GM18858 (cell line): ENCODE data around the gene AP5M1.
A peak's percentile ranks its signal among the peaks of the same experiment; 100 is the strongest.
"Not testable (repeated sequence)": the region's sequence is repeated elsewhere in the genome, so short reads cannot be mapped to it uniquely, and the experiment has no call there.

Source experiments
- ATAC-seq: cut with Tn5 transposase; IDR thresholded peaks from one replicate; pipeline ENCODE4 v1.9.1; 2021; ENCODE audit not compliant: unreplicated experiment

Gene AP5M1

DNA sequence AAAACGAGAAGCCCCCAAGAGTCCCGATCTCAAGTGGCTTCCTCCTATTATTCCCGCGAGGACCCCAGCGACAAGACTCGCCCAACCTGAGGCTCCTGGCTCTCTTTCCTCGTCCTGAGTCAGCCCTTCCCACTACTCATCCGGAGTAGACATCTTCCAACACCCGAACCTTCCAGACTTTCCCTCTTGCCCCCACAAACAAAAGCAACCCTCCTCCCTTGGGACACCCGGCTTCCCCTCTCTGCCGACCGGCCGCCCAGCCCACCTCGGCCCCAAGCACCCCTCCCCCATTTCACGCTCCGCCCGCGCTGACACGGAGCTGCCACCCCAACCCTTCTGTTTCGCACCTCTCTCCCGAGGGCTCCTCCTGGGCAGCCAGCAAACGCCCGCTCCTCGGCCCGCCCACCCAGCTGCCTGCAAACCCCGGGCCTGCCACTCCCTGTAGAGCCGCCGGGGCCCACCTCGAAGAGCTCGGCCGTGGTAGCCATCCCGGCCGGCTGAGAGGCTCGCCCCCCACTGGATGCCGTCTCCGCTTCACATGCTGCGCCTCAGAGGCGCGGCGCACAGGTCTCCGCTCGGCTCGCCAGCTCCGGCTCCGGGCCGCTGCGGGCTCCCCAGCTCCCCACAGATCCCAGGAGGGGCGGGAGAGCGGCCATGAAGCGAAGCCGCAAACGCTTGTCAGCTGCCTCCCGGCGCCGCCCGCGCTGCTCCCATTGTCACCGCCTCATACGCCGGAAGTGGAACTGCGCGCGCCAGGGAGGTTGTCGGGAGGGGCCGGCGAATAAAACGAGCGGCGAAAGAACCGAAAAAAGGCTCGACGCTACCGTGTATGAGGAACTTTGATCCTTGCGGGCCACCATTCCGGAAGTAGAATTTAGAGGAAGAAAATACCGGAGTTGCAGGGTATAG, at the start of gene AP5M1, which contains the start of gene EXOC5:
AP5M1 (plus strand) TSS at position 811 of the 909 bp plus-strand sequence. CDS start 344 bp downstream, outside the sequence.
EXOC5 (minus strand) TSS at position 745 of the 909 bp plus-strand sequence; CDS start at position 488, 257 bp downstream.
- ATAC-seq: peak; percentile 74

GRCh38 chr14:57221931-57222330, 46.8 kb upstream of the AP5M1 start:
- no peak for ATAC-seq

- ATAC-seq: peak; percentile 56
Measured at GRCh38 chr14:57227083-57227482, 41.7 kb upstream of the AP5M1 start.

- not testable (repeated sequence) for ATAC-seq
Measured at GRCh38 chr14:57228320-57228719, 40.5 kb upstream of the AP5M1 start.

- no peak for ATAC-seq
Measured at GRCh38 chr14:57232006-57232405, 36.8 kb upstream of the AP5M1 start.

- not testable (repeated sequence) for ATAC-seq
Measured at GRCh38 chr14:57240115-57240514, 28.7 kb upstream of the AP5M1 start.

DNA sequence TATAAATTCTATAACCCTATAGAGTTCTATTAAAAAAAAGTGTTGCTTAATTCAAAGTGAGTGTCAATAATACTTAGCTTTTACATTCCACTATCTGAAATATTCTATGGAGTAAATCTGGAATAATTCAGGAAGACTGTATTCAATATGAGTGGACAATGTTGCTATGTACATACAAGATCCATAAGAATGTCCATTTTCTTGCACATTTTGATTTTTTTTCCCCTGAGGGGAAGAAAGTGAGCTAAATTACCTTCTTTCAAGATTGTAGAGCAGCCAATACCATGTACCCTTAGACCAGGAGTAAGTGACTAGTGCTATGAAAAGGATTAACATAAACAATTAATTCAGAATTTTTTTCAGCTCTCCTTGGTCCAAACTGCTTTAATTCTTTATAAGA, 25.5 kb upstream of the AP5M1 start:
- ATAC-seq: no peak

GRCh38 chr14:57244106-57244505, 24.7 kb upstream of the AP5M1 start:
- no peak for ATAC-seq

DNA sequence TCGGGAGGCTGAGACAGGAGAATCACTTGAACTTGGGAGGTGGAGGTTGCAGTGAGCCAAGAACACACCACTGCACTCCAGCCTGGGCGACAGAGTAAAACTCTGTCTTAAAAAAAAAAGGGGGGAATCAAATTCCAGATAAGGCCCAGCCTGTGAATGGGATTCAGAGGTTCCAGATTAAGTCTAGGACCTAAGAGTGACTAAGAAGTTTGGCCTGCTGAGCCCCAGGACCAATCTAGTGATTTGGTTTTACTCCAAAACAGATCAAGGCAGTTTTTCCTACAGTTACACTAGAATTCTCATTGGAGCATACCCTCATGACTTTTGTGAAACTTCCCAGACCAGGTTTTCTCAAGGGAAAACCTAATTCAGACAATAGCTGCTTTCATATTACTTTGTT, 22.8 kb upstream of the AP5M1 start:
- no peak for ATAC-seq

- ATAC-seq: no peak
Measured at GRCh38 chr14:57246933-57247657, 21.7 kb upstream of the AP5M1 start.

- peak; percentile 94 for ATAC-seq
Measured at GRCh38 chr14:57254884-57255283, 13.9 kb upstream of the AP5M1 start.

- not testable (repeated sequence) for ATAC-seq
Measured at GRCh38 chr14:57258221-57258620, 10.6 kb upstream of the AP5M1 start.

DNA sequence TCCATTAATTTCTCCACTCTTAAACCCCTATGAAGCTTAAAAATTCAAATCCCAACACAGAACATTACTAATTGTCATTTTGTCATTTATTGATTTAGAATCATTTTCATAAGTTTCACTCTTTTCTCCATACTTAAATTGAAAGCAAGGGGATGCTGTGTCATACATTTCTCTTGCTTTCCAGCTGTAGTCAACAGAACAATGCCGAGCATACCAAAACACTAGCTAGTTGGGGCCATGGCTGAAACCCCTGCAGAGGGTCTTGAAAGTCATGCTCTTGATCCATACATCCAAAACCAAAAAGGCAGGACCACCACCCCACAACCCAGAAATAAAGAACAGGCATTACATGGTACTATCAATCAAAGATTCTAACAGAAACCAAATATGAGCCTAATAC, 9.1 kb upstream of the AP5M1 start:
- ATAC-seq: no peak

DNA sequence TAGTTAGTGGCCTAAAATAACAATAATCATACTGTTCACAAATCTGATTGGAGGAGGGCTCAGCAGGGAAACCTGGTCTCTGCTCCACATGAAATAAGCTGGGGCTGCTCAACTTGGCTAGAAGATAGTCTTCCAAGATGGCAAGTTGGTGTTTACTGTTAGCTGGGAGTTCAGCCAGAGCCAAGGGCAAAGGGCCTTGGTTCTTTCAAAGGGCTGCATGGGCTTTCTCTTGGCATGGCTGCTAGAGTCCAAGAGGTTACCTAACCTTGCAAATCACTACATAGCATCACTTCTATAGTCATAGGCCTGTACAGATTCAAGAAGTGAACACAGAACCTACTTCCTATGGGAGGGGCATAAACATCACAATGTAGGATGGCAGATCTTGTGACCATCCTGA, 7.2 kb upstream of the AP5M1 start:
- no peak for ATAC-seq

- no peak for ATAC-seq
Measured at GRCh38 chr14:57262117-57262516, 6.7 kb upstream of the AP5M1 start.

- ATAC-seq: no peak
Measured at GRCh38 chr14:57266065-57266464, 2.7 kb upstream of the AP5M1 start.

DNA sequence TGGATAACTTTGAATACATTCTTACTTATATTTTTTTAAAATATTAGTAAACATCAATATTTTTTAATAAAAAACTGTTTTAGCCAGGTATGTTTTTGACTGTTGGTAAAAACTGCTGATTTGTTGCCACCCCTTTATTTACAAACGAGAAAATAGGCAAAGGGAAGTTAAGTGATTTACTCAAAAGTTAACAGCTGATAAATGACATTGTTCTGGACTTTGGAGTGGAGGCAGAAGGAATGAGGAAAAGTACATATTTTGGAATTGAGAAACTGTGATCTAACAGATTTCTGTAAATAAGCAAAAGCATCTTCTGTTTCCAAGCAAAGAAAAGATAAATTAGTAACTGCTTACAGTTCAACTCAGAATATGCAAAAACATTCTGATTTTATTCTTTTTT, 4.5 kb downstream of the AP5M1 start:
- ATAC-seq: no peak

GRCh38 chr14:57274551-57274950, 5.8 kb downstream of the AP5M1 start:
- ATAC-seq: no peak

GRCh38 chr14:57275023-57275664, 6.4 kb downstream of the AP5M1 start:
- no peak for ATAC-seq

DNA sequence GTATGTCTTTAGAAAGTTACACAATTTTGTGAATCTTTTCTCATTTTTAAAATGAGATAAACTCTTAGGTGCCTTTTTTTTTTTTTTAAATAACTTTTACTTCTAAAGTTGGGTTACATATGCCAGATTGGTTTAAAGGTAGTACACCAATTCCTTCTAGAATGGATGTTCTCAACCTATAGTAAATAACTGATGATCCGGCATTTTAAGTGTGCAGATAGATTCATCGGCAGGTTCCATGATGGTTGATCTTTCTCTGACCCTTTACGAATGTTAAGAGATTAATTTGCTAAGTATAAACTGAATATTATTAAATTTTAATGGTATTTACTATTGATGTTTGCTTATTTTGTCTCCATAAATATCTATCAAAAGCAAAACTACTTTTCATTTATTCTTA, 8.3 kb downstream of the AP5M1 start:
- no peak for ATAC-seq

DNA sequence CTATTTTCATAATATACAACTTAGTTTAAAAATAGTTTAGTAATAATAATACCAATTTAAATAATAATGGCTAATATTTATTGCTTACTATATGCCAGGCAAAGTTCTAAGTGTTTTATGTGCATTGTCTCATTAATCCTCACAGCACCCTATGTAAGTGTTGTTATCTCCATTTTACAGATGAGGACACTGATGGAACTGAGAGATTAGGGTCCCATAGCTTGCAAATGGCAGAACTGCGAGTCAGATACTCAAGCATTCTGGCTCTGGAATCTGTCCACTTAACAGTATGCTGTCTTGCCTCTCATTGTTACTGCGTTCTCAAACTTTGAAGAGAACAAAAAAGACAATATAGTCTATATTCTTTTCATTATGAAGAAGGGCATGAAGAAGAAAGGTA, 19.0 kb downstream of the AP5M1 start:
- ATAC-seq: no peak
